ENCODE results near the gene GLRX2. TPM values are rescaled to one million over a fixed set of nuclear protein-coding genes. Genes with fewer than 3 reads are reported as not detected.
A peak's percentile ranks its signal among the peaks of the same experiment; 100 is the strongest.

Gene GLRX2
- total RNA-seq, 2 donors from 2014 or later: 6.5 to 13.6 TPM

DNA sequence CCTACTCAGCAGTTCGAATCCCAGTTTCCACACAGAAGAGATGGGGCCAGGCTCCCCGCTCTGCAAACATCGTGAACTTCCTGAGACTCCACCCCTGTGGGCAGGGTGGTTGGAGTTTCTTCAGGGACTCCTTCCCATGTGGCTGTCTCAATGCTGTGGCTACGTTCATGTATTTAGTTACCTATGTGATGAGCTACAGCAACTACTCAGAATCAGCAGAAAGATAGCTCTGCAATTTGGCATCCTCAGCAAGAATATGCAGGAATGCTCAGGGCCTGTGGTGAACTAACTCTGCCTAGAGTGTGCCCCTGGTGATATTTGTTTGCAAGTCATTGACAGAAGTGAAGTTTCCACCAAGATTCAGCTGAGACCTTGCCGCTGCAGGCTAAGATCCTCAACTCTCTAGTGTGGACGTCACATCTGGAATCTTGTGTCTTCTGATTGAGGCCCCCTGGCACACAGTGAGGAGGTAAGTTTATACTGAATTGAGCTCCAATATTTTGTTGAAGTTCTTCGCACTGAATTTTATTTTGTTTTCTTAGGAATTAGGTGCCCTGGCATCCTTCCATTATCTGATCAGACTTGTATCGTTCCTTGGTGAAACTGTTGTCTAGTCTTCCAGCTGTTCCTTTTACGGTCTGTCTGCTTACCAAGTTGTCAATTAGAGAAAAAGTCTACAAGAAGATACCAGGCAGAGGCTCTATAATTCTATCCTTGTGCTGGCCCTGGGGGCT is 8.2 kb upstream of the GLRX2 start:
- 47% methylated on average over 9 of the region's 9 CpGs for WGBS
- intact Hi-C loops (cut with DNase I): no loop called here
- TF ChIP-seq POLR2A (IDR thresholded peaks at IDR 0.05) (no peak), POLR2AphosphoS5 (IDR thresholded peaks at IDR 0.05) (no peak)
- TF ChIP-seq, protein P1, sequence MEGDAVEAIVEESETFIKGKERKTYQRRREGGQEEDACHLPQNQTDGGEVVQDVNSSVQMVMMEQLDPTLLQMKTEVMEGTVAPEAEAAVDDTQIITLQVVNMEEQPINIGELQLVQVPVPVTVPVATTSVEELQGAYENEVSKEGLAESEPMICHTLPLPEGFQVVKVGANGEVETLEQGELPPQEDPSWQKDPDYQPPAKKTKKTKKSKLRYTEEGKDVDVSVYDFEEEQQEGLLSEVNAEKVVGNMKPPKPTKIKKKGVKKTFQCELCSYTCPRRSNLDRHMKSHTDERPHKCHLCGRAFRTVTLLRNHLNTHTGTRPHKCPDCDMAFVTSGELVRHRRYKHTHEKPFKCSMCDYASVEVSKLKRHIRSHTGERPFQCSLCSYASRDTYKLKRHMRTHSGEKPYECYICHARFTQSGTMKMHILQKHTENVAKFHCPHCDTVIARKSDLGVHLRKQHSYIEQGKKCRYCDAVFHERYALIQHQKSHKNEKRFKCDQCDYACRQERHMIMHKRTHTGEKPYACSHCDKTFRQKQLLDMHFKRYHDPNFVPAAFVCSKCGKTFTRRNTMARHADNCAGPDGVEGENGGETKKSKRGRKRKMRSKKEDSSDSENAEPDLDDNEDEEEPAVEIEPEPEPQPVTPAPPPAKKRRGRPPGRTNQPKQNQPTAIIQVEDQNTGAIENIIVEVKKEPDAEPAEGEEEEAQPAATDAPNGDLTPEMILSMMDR (IDR thresholded peaks at IDR 0.05): no peak
- H3K9me3 ChIP-seq: no peaks in the 10 kb centered on the region
- peaks cover 7% of the 10 kb centered on the region for H3K4me1 ChIP-seq (replicated peaks)
- H3K27me3 ChIP-seq (replicated peaks; ENCODE audit: insufficient read depth): no peaks in the 10 kb centered on the region
- no peak for DNase-seq (ENCODE audit: low spot score)
- H3K36me3 ChIP-seq: no peaks in the 10 kb centered on the region
- H3K27ac ChIP-seq: peak overlapping the region; percentile 62 to 89
- H3K4me3 ChIP-seq: peak overlapping the region in 1 of 2 donors; percentile 1

DNA sequence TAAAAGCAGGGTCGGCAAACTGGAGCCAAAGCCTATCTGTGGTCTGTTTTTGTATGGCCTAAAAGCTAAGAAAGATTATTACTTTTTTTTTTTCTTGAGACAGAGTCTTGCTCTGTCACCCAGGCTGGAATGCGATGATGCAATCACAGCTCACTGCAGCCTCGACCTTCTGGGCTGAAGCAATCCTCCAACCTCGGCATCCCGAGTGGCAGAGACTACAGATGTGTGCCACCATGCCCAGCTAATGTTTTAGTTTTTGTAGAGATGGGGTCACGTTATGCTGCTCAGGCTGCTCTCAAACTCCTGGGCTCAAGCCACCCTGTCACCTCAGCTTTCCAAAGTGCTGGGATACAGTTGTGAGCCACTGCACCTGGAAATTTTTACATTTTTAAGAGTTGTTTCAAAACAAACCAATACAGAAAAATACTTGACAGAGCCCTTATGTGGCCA is 6.5 kb upstream of the GLRX2 start:
- Histone ChIP-seq H3K9me3 (no peaks in the 10 kb centered on the region), H3K4me3 (no peak overlapping the region), H3K36me3 (no peaks in the 10 kb centered on the region), H3K27me3 (replicated peaks; ENCODE audit: insufficient read depth) (no peaks in the 10 kb centered on the region), H3K27ac (peak overlapping the region; percentile 62 to 89), H3K4me1 (replicated peaks) (peaks cover 7% of the 10 kb centered on the region)
- TF ChIP-seq POLR2AphosphoS5 (IDR thresholded peaks at IDR 0.05) (no peak), POLR2A (IDR thresholded peaks at IDR 0.05) (no peak)
- TF ChIP-seq, protein P1 (IDR thresholded peaks at IDR 0.05): no peak
- intact Hi-C loops (cut with DNase I): no loop called here
- DNase-seq (ENCODE audit: low spot score): peak; percentile 21
- WGBS: 24% methylated on average over 6 of the region's 6 CpGs

DNA sequence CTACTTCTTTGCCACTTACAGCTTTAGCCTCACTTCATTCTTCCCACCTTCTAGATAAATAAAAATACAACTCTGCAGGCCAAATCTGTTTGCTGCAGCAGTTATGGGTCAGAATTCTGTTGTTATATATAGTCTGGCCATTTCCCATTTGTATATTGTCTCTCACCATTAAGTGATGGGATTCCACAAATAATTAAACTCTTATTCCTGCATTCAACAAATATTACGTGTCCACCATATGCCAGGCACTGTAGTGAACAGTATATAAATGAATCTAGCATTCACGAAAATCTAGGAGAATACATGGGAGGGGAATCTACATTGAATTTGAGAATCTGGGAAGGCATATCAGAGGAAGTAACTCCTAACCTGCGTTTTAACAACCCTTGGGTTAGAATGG is 5.7 kb upstream of the GLRX2 start:
- 90% methylated on average over 3 of the region's 3 CpGs for WGBS
- H3K9me3 ChIP-seq: no peaks in the 10 kb centered on the region
- no peak for DNase-seq (ENCODE audit: low spot score)
- intact Hi-C loops (cut with DNase I): no loop called here
- no peaks in the 10 kb centered on the region for H3K36me3 ChIP-seq
- H3K27ac ChIP-seq: peak overlapping the region; percentile 62 to 89
- peaks cover 7% of the 10 kb centered on the region for H3K4me1 ChIP-seq (replicated peaks)
- H3K27me3 ChIP-seq (replicated peaks; ENCODE audit: insufficient read depth): no peaks in the 10 kb centered on the region
- TF ChIP-seq, protein P1 (IDR thresholded peaks at IDR 0.05): no peak
- TF ChIP-seq POLR2A (IDR thresholded peaks at IDR 0.05) (no peak), POLR2AphosphoS5 (IDR thresholded peaks at IDR 0.05) (no peak)
- no peak overlapping the region for H3K4me3 ChIP-seq

DNA sequence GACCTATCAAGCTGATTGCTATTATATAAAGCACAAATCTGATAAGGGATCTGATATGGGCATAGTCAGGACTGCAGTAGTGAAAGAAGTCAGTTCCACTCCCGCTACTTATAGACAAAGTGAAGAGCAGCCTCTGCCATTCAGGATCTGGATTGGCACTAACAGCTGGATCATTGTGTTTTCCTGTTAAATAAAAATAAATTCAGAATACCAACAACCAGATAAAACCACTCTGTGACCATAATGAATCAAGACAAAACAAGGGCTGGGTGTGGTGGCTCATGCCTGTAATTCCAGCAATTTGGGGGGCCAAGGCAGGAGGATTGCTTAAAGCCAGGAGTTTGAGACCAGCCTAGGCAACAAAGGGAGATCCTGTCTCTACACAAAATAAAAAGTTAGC is 5.0 kb upstream of the GLRX2 start:
- whole genome bisulfite sequencing: 96% methylated on average over 1 of the region's 1 CpG
- Histone ChIP-seq H3K9me3 (no peaks in the 10 kb centered on the region), H3K27ac (peak overlapping the region; percentile 21 to 89), H3K4me1 (replicated peaks) (peaks cover 7% of the 10 kb centered on the region), H3K4me3 (no peak overlapping the region), H3K36me3 (no peaks in the 10 kb centered on the region), H3K27me3 (replicated peaks; ENCODE audit: insufficient read depth) (no peaks in the 10 kb centered on the region)
- no peak for DNase-seq (ENCODE audit: low spot score)
- TF ChIP-seq POLR2AphosphoS5 (IDR thresholded peaks at IDR 0.05) (no peak), POLR2A (IDR thresholded peaks at IDR 0.05) (no peak)
- TF ChIP-seq, protein P1 (IDR thresholded peaks at IDR 0.05): no peak
- intact Hi-C loops (cut with DNase I): no loop called here

DNA sequence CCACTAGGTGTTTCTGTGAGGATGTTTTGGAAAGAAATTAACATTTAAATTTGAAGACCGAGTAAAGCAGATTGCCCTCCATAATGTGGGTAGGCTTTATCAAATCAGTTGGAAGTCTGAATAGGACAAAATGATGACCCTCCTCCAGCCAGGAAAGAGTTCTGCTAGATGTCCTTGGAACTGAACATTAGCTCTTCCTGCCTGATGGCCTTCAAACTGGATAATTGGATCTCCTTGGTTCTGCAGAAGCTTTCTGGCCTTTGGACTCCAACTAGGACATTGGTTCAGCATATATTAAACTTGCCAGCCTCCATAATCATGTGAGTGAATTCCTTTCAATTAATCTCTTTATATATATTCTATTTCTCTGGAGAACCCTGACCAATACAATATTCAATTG is 4.4 kb upstream of the GLRX2 start:
- WGBS: 71% methylated on average over 1 of the region's 1 CpG
- intact Hi-C loops (cut with DNase I): loop anchor here (10.0 kb wide), 1 partner anchor 635 kb away; no protein-coding TSS in a partner anchor

More for the DNA sequence above, 4.4 kb upstream of the GLRX2 start:
- TF ChIP-seq POLR2A (IDR thresholded peaks at IDR 0.05) (no peak), POLR2AphosphoS5 (IDR thresholded peaks at IDR 0.05) (no peak)
- TF ChIP-seq, protein P1 (IDR thresholded peaks at IDR 0.05): no peak
- Histone ChIP-seq H3K4me1 (replicated peaks) (peaks cover 7% of the 10 kb centered on the region), H3K27me3 (replicated peaks; ENCODE audit: insufficient read depth) (no peaks in the 10 kb centered on the region), H3K9me3 (no peaks in the 10 kb centered on the region), H3K36me3 (no peaks in the 10 kb centered on the region), H3K27ac (peak overlapping the region; percentile 27 to 89), H3K4me3 (no peak overlapping the region)
- no peak for DNase-seq (ENCODE audit: low spot score)

Measured in prostate gland (tissue), 2 donors.